CD8-positive, alpha-beta memory T cell (primary cell): ENCODE measurements around the gene HNMT. TPM values are rescaled to one million over a fixed set of nuclear protein-coding genes. Genes with fewer than 3 reads are reported as not detected.
A peak's percentile ranks its signal among the peaks of the same experiment; 100 is the strongest.
"Not testable (repeated sequence)": the region's sequence is repeated elsewhere in the genome, so short reads cannot be mapped to it uniquely, and the experiment has no call there.

Experiments used
- CTCF ChIA-PET: fragments of 350-600 bp; sonication (Branson Sonifier 250); formaldehyde crosslinking; loops from one replicate; lab custom pipeline; 2021; ENCODE audit warnings: antibody characterized with exemption; lab: Charles Lee
- POLR2A ChIA-PET: fragments of 350-600 bp; sonication (Branson Sonifier 250); formaldehyde crosslinking; loops from one replicate; lab custom pipeline; 2021; ENCODE audit warnings: antibody characterized with exemption; lab: Charles Lee
- DNase-seq, 5 donors: peaks; one replicate each; pipeline versions ENCODE4 v3.0.0 to v3.0.0-alpha.2; 2020 to 2022; ENCODE audit warnings: mixed read lengths in 1 of 5
- H3K27ac ChIP-seq: one replicate; pipeline ENCODE4 v1.7.0; 2013; ENCODE audit warnings: low read depth, mild to moderate bottlenecking, low read length, moderate library complexity
- H3K27me3 ChIP-seq: 2 replicates; pipeline ENCODE4 v1.7.0; 2013; ENCODE audit warnings: low read length, mild to moderate bottlenecking; ENCODE audit not compliant: insufficient read depth, poor library complexity, severe bottlenecking
- H3K36me3 ChIP-seq: 2 replicates; pipeline ENCODE4 v1.7.0; 2013; ENCODE audit warnings: mild to moderate bottlenecking, low read length, moderate library complexity; ENCODE audit not compliant: insufficient read depth
- H3K4me1 ChIP-seq: 2 replicates; pipeline ENCODE4 v1.7.0; 2013; ENCODE audit warnings: mild to moderate bottlenecking, low read length, moderate library complexity; ENCODE audit not compliant: insufficient read depth
- H3K4me3 ChIP-seq: 2 replicates; pipeline ENCODE4 v1.7.0; 2013; ENCODE audit warnings: mild to moderate bottlenecking, low read length
- H3K9me3 ChIP-seq: 2 replicates; pipeline ENCODE4 v1.7.0; 2013; ENCODE audit warnings: mild to moderate bottlenecking, low read length
- H3K27ac Mint-ChIP-seq, 8 donors: one replicate each; pipeline ENCODE4 v1.8.0; 2020 to 2021; ENCODE audit warnings: mixed read lengths in 8 of 8, mild to moderate bottlenecking in 6 of 8, inconsistent platforms in 3 of 8, moderate library complexity in 3 of 8
- H3K27me3 Mint-ChIP-seq, 2 donors: one replicate each; pipeline ENCODE4 v1.8.0; 2020 to 2021; ENCODE audit warnings: mixed read lengths in 2 of 2, mild to moderate bottlenecking in 1 of 2, moderate library complexity in 1 of 2
- H3K36me3 Mint-ChIP-seq, 3 donors: one replicate each; pipeline ENCODE4 v1.8.0; 2020 to 2021; ENCODE audit warnings: mixed read lengths in 3 of 3, inconsistent platforms in 1 of 3, mild to moderate bottlenecking in 1 of 3
- H3K4me1 Mint-ChIP-seq, 3 donors: one replicate each; pipeline ENCODE4 v1.8.0; 2020 to 2021; ENCODE audit warnings: mixed read lengths in 3 of 3, inconsistent platforms in 1 of 3, mild to moderate bottlenecking in 1 of 3
- H3K4me3 Mint-ChIP-seq, 7 donors: one replicate each; pipeline ENCODE4 v1.8.0; 2020 to 2021; ENCODE audit warnings: mixed read lengths in 7 of 7, mild to moderate bottlenecking in 6 of 7, moderate library complexity in 4 of 7, inconsistent platforms in 2 of 7
- H3K9me3 Mint-ChIP-seq, 5 donors: one replicate each; pipeline ENCODE4 v1.8.0; 2020 to 2022; ENCODE audit warnings: mixed read lengths in 5 of 5, mild to moderate bottlenecking in 3 of 5, moderate library complexity in 2 of 5, inconsistent platforms in 1 of 5
- polyA plus RNA-seq: library from polyadenylated mRNA; unstranded; fragments of 300-500 nt; fragmentation: Illumina TruSeq; gene quantifications from one replicate; pipeline ENCODE4 v1.2.3, GENCODE V29; 2021
- total RNA-seq, 2 experiments: library from RNA; stranded (reverse); gene quantifications; one replicate each; pipeline ENCODE4 v1.2.3, GENCODE V29; 2021

The HNMT gene
- total RNA-seq (under 1 TPM; 0.61 to 0.78 TPM), polyA plus RNA-seq (not detected)

DNA sequence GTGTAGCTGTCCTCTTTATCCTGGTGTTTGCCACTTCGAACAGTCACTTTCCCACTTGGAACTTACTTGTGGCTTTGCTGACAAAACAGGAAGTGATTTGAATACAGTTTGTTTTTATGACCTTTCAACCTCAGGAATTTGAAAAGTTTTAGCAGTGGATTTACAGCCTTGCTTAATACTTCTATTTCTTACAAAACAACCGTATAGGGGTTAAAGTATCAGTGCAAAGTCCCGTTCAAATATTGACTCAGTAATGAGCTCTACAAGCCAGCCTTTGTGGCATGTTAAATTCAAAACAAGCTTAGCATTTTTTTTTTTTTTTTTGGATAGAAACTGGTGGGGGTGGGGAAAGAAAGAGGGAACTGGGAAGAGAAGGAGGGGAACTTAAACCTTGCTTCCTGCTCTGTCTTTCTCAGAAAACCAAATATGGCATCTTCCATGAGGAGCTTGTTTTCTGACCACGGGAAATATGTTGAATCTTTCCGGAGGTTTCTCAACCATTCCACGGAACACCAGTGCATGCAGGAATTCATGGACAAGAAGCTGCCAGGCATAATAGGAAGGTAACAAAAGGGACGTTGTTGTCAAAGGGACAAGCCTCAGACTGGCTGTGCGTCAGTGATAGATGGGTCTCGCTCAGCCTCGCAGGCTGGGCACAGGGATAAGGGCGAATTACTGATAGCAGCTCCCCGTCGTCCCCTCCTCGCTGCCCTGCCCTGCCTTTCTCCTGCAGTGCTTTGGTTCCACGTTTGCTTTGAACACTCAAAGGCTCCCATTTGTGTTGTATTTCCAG is at the start of gene HNMT:
Gene HNMT, plus strand, starts transcription at position 408 of the 793 bp plus-strand sequence. Its CDS starts 19 bp downstream, at position 427.
- no peak for DNase-seq
- H3K27me3 Mint-ChIP-seq, result no peaks in the 10 kb centered on the region
- POLR2A ChIA-PET, result no interaction called here
- Histone ChIP-seq H3K4me1 (no peaks in the 10 kb centered on the region), H3K4me3 (no peak within 1 kb of the TSS), H3K27ac (no peak within 1 kb of the TSS), H3K36me3 (no peaks in the 10 kb centered on the region), H3K27me3 (no peaks in the 10 kb centered on the region), H3K9me3 (no peaks in the 10 kb centered on the region)
- CTCF ChIA-PET, result interaction anchor here (1.0 kb wide), 1 partner anchor 9 kb away, joined by 3 read pairs; no protein-coding TSS in a partner anchor
- H3K4me3 Mint-ChIP-seq, result peak within 1 kb of the TSS in 1 of 7 donors; percentile 23
- no peak within 1 kb of the TSS for H3K27ac Mint-ChIP-seq
- H3K4me1 Mint-ChIP-seq, result no peaks in the 10 kb centered on the region
- no peaks in the 10 kb centered on the region for H3K36me3 Mint-ChIP-seq
- peaks cover 0 to 6% (median 0%) of the 10 kb centered on the region in 5 donors for H3K9me3 Mint-ChIP-seq

DNA sequence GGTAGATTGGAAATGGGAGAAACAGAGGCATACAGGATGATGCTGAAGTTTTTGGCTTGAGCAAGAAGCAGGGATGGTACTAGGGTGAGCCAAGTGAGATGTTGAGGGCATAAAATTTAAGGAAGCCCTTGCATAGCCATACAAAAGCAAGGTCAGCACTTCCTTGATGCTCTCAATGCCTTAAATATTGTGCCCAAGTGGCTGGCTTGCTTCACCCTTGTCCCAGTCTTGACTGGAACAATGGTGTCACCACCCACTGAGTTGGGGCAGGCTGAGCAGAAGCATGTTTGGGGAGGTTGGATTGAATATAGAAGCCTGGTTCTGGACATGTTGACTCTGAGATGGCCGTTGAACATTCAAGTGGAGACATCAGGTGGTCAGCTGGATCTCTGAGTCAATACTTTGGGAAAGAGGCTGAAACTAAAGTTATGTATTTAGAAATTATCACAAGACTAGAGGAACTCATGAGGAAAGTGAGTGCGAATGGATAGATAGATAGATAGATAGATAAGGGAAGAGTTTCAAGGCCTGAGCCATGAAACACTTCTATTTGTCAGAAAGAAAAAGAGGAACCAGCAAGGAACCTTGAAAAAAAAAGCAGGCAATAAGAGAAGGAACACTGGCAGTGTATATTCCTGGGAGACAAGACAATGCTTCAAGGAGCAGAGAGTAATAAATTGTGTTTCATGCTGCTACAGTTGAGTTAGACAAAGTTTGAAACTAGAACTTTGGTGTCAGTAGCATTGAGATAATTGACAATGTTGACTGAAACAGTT is 43.0 kb upstream of the HNMT start:
- no peak overlapping the region for H3K4me3 Mint-ChIP-seq
- ChIA-PET CTCF (no interaction called here), POLR2A (no interaction called here)

DNA sequence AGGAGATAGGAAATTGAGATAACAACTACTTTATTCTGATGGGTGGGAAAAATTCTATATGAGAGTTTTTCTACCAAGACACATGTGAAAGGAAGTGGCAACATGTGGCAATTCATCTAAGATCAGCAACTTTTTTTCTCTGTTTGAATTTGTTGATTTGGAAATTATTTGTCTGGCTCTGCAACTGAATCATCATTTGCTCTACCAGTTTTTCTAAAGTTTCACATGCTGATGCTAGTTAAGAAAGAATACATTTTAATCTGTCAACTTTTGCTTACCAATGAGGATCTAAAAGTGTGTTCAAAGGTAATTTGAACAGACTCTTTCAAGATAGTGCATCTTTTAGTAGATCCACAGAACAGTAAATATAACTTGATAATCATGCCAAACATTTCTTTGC is 42.1 kb upstream of the HNMT start:
- H3K27ac Mint-ChIP-seq, H3K36me3 ChIP-seq, H3K27me3 ChIP-seq, H3K27ac ChIP-seq, H3K9me3 ChIP-seq, H3K4me1 Mint-ChIP-seq, CTCF ChIA-PET, H3K9me3 Mint-ChIP-seq, H3K27me3 Mint-ChIP-seq, POLR2A ChIA-PET, H3K4me3 ChIP-seq, DNase-seq, H3K4me3 Mint-ChIP-seq, H3K36me3 Mint-ChIP-seq, H3K4me1 ChIP-seq: not testable (repeated sequence)

More for the DNA sequence above, 43.0 kb upstream of the HNMT start:
- H3K27ac ChIP-seq, result no peak overlapping the region
- H3K36me3 ChIP-seq, result no peaks in the 10 kb centered on the region
- H3K27me3 ChIP-seq, result no peaks in the 10 kb centered on the region
- DNase-seq, result no peak
- no peaks in the 10 kb centered on the region for H3K4me1 Mint-ChIP-seq
- H3K36me3 Mint-ChIP-seq, result no peaks in the 10 kb centered on the region
- H3K27ac Mint-ChIP-seq, result no peak overlapping the region
- H3K9me3 ChIP-seq, result no peaks in the 10 kb centered on the region
- H3K4me3 ChIP-seq, result no peak overlapping the region
- peaks cover 0 to 2% (median 0%) of the 10 kb centered on the region in 5 donors for H3K9me3 Mint-ChIP-seq
- peaks cover 0 to 3% of the 10 kb centered on the region in 2 donors for H3K27me3 Mint-ChIP-seq
- no peaks in the 10 kb centered on the region for H3K4me1 ChIP-seq

DNA sequence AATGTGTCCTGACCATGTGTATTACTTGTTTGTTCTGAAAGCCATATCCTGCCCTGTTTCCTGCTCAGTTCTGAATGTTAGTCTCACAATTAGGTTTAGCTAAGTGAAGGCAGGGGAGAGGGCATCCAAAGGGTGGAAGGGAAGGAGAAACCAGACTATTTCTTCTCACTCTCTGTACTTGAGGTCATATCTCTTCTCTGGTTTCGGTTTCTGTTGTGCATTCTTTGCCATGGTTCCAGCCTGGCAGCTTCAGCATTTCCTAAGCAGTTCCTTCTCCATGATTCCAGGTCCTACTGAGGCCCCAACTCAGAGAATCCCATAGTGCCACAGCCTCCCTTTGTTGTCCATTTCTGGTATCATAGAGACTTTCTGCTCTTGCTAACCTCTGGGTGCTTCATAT is 40.3 kb upstream of the HNMT start:
- Mint-ChIP-seq H3K9me3 (peaks cover 0 to 2% (median 0%) of the 10 kb centered on the region in 5 donors), H3K27me3 (peaks cover 0 to 3% of the 10 kb centered on the region in 2 donors), H3K27ac (no peak overlapping the region), H3K36me3 (no peaks in the 10 kb centered on the region), H3K4me3 (no peak overlapping the region), H3K4me1 (no peaks in the 10 kb centered on the region)
- DNase-seq, result no peak
- ChIA-PET CTCF (no interaction called here), POLR2A (no interaction called here)
- H3K36me3 ChIP-seq, result no peaks in the 10 kb centered on the region
- no peaks in the 10 kb centered on the region for H3K4me1 ChIP-seq
- no peak overlapping the region for H3K4me3 ChIP-seq
- no peak overlapping the region for H3K27ac ChIP-seq
- no peaks in the 10 kb centered on the region for H3K9me3 ChIP-seq
- H3K27me3 ChIP-seq, result no peaks in the 10 kb centered on the region

DNA sequence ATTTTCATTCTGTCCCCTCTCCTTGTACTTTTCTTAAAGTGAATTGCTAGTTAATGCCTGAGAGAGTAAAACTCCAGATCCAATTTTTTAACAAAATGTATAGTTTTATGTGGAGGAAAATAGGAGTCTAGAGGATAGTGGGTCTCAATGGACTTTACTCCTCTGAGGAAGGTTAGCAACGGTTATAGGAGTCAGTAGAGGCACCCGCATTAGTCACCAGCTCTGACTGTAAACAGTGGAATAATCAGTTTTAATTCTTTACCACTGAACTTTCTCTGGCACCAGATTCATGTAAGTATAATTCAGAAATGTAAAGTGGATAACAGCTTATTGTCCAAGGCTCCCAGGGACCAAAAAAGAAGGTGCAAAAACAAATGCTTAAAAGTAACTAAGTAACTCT is 38.7 kb upstream of the HNMT start:
- H3K4me1 Mint-ChIP-seq, result no peaks in the 10 kb centered on the region
- ChIA-PET POLR2A (no interaction called here), CTCF (no interaction called here)
- no peak overlapping the region for H3K27ac Mint-ChIP-seq
- no peak for DNase-seq
- Histone ChIP-seq H3K27me3 (no peaks in the 10 kb centered on the region), H3K9me3 (no peaks in the 10 kb centered on the region), H3K4me1 (no peaks in the 10 kb centered on the region), H3K4me3 (no peak overlapping the region), H3K36me3 (no peaks in the 10 kb centered on the region), H3K27ac (no peak overlapping the region)
- H3K36me3 Mint-ChIP-seq, result no peaks in the 10 kb centered on the region
- H3K27me3 Mint-ChIP-seq, result no peaks in the 10 kb centered on the region
- no peak overlapping the region for H3K4me3 Mint-ChIP-seq
- peaks cover 0 to 2% (median 0%) of the 10 kb centered on the region in 5 donors for H3K9me3 Mint-ChIP-seq

DNA sequence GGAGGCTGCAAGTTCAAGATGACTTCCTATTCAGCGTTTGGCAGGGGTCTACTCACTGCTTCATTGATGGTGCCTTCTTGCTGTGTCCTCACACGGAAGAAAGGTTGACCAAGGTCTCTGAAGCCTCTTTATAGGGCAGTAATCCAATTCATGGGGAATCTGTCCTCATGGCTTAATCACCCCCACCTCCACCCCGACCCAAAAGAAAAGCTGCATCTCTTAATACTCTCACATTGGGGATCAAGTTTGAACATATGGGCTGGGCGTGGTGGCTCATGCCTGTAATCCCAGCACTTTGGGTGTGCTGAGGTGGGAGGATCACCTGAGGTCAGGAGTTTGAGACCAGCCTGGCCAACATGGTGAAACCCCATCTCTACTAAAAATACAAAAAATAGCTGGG is 36.4 kb upstream of the HNMT start:
- Histone ChIP-seq H3K36me3 (no peaks in the 10 kb centered on the region), H3K9me3 (no peaks in the 10 kb centered on the region), H3K27me3 (no peaks in the 10 kb centered on the region), H3K4me1 (no peaks in the 10 kb centered on the region), H3K4me3 (no peak overlapping the region), H3K27ac (no peak overlapping the region)
- Mint-ChIP-seq H3K4me1 (no peaks in the 10 kb centered on the region), H3K27ac (no peak overlapping the region), H3K27me3 (no peaks in the 10 kb centered on the region), H3K9me3 (peaks cover 0 to 2% (median 0%) of the 10 kb centered on the region in 5 donors), H3K36me3 (no peaks in the 10 kb centered on the region), H3K4me3 (no peak overlapping the region)
- CTCF ChIA-PET, result no interaction called here
- POLR2A ChIA-PET, result no interaction called here
- DNase-seq, result no peak

DNA sequence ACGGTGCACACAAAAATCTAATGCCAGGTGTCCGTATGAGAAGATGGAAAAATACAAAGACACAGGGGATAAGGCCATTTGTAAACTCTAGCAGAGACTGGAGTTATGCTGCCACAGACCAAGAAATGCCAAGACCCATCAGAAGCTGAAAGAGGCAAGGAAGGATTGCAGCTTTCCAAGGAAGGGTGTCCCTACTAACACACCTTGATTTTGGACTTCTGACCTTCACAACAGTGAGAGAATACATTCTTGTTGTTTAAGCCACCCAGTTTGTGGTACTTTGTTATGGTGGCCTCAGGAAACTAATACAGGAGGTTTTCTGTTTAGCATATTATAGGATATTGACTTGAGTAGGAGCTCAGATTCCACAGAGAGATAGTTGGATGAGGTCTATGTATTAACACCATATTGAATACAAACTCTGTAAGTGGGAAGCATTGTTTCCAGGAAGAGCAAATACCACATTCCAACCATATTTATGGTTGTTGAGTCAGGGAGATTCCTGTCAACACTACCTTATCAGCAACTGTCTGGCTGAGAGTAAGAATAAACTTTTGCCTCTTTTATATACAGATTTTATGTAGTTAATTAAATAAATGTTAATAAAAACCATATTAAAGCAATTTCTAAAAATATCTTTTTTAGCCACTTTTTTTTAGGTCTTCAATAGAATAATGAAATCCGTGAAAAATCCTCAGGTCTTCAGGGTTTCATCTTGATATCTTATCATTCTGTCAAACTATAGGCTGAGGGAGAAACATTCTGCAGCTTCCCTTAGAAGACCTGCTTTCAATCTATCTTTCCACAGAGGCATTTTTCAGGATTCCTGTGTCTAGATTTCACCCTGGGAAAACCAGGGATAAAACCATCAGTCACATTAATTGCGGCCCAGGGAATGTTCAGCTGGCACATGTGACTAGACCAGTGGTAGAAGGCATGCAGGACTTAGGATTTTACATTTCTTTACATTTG is 35.4 kb upstream of the HNMT start:
- Mint-ChIP-seq H3K27ac (no peak overlapping the region), H3K9me3 (peaks cover 0 to 2% (median 0%) of the 10 kb centered on the region in 5 donors)

More for the DNA sequence above, 35.4 kb upstream of the HNMT start:
- Mint-ChIP-seq H3K4me1 (no peaks in the 10 kb centered on the region), H3K36me3 (peaks cover 0 to 2% (median 0%) of the 10 kb centered on the region in 3 donors), H3K27me3 (no peaks in the 10 kb centered on the region), H3K4me3 (no peak overlapping the region)
- H3K9me3 ChIP-seq, result no peaks in the 10 kb centered on the region
- no peak overlapping the region for H3K4me3 ChIP-seq
- H3K27me3 ChIP-seq, result no peaks in the 10 kb centered on the region
- no peaks in the 10 kb centered on the region for H3K36me3 ChIP-seq
- no peak overlapping the region for H3K27ac ChIP-seq
- ChIA-PET POLR2A (no interaction called here), CTCF (no interaction called here)
- H3K4me1 ChIP-seq, result no peaks in the 10 kb centered on the region
- DNase-seq, result no peak
